SK-N-SH treated with all-trans-retinoic acid at 6 μM for 48 hours (cell line): ENCODE measurements around the gene SHROOM1.

ENCODE experiments used
- ATAC-seq: fragments of 200-7000 bp; cut with Tn5 transposase; 3 replicates; pipeline ENCODE4 v1.9.1; 2020; ENCODE audit warnings: mild to moderate bottlenecking, moderate library complexity
- ARNTL ChIP-seq: fragments of 450-650 bp; formaldehyde crosslinking; IDR thresholded peaks from 2 replicates; pipeline ENCODE4 v1.5.0; 2020; ENCODE audit warnings: low read depth, mild to moderate bottlenecking, moderate library complexity, borderline replicate concordance
- BACH2 ChIP-seq: fragments of 250-450 bp; sonication (Bioruptor Pico); IDR thresholded peaks from 2 replicates; pipeline ENCODE4 v1.9.0; 2021; ENCODE audit warnings: mild to moderate bottlenecking, borderline replicate concordance
- CREB5 ChIP-seq: fragments of 250-450 bp; sonication (Bioruptor Pico); IDR thresholded peaks from 2 replicates; pipeline ENCODE4 v1.5.1; 2020; ENCODE audit warnings: low read depth, mild to moderate bottlenecking, moderate library complexity
- CSDC2 ChIP-seq: fragments of 250-450 bp; sonication (Bioruptor Pico); IDR thresholded peaks from 2 replicates; pipeline ENCODE4 v1.5.0; 2020; ENCODE audit warnings: mild to moderate bottlenecking, moderate library complexity
- ESRRG ChIP-seq: fragments of 250-450 bp; sonication (Bioruptor Pico); IDR thresholded peaks from 2 replicates; pipeline ENCODE4 v1.6.1; 2021; ENCODE audit warnings: mild to moderate bottlenecking
- GLIS3 ChIP-seq: fragments of 250-450 bp; sonication (Bioruptor Pico); IDR thresholded peaks from 2 replicates; pipeline ENCODE4 v1.5.0; 2020; ENCODE audit warnings: mild to moderate bottlenecking, moderate library complexity
- ISL1 ChIP-seq: fragments of 250-450 bp; sonication (Bioruptor Pico); IDR thresholded peaks from 2 replicates; pipeline ENCODE4 v2.1.2; 2022; ENCODE audit warnings: mild to moderate bottlenecking, moderate library complexity
- OSR1 ChIP-seq: fragments of 250-450 bp; sonication (Bioruptor Pico); IDR thresholded peaks from 2 replicates; pipeline ENCODE4 v1.8.0; 2022; ENCODE audit warnings: moderate library complexity, mild to moderate bottlenecking, inconsistent platforms
- PPARA ChIP-seq: fragments of 250-450 bp; sonication (Bioruptor Pico); IDR thresholded peaks from 2 replicates; pipeline ENCODE4 v1.5.0; 2020; ENCODE audit warnings: mild to moderate bottlenecking, borderline replicate concordance
- RARB ChIP-seq: fragments of 250-450 bp; sonication (Bioruptor Pico); IDR thresholded peaks from 2 replicates; pipeline ENCODE4 v1.8.0; 2021; ENCODE audit warnings: mild to moderate bottlenecking, moderate library complexity
- SNAI2 ChIP-seq: fragments of 250-450 bp; sonication (Bioruptor Pico); IDR thresholded peaks from 2 replicates; pipeline ENCODE4 v1.5.0; 2020; ENCODE audit warnings: mild to moderate bottlenecking, moderate library complexity
- TCF4 ChIP-seq: fragments of 250-450 bp; sonication (Bioruptor Pico); IDR thresholded peaks from 2 replicates; pipeline ENCODE4 v1.8.0; 2021; ENCODE audit warnings: mild to moderate bottlenecking, moderate library complexity, borderline replicate concordance
- TOX ChIP-seq: fragments of 250-450 bp; sonication (Bioruptor Pico); IDR thresholded peaks from 2 replicates; pipeline ENCODE4 v1.8.0; 2021; ENCODE audit warnings: mild to moderate bottlenecking, moderate library complexity, borderline replicate concordance
- ZC3H10 ChIP-seq: fragments of 250-450 bp; sonication (Bioruptor Pico); IDR thresholded peaks from 2 replicates; pipeline ENCODE4 v1.5.1; 2021; ENCODE audit warnings: mild to moderate bottlenecking, moderate library complexity
- ZFP3 ChIP-seq: fragments of 250-450 bp; sonication (Bioruptor Pico); IDR thresholded peaks from 2 replicates; pipeline ENCODE4 v1.5.0; 2020; ENCODE audit warnings: mild to moderate bottlenecking, moderate library complexity
- ZNF70 ChIP-seq: fragments of 450-650 bp; formaldehyde crosslinking; IDR thresholded peaks from 2 replicates; pipeline ENCODE4 v1.5.0; 2020; ENCODE audit warnings: mild to moderate bottlenecking, moderate library complexity
- TF ChIP-seq, protein P1 (sequence below): fragments of 250-450 bp; sonication (Bioruptor Pico); IDR thresholded peaks from 2 replicates; pipeline ENCODE4 v1.5.1; 2021; ENCODE audit warnings: mild to moderate bottlenecking, moderate library complexity
- TF ChIP-seq, protein P2 (sequence below): fragments of 250-450 bp; sonication (Bioruptor Pico); IDR thresholded peaks from 2 replicates; pipeline ENCODE4 v1.8.0; 2020; ENCODE audit warnings: mild to moderate bottlenecking, moderate library complexity, borderline replicate concordance
- TF ChIP-seq, protein P3 (sequence below): fragments of 250-450 bp; sonication (Bioruptor Pico); IDR thresholded peaks from 2 replicates; pipeline ENCODE4 v1.5.0; 2020; ENCODE audit warnings: mild to moderate bottlenecking, moderate library complexity
- TF ChIP-seq, protein P4 (sequence below): fragments of 250-450 bp; sonication (Bioruptor Pico); IDR thresholded peaks from 2 replicates; pipeline ENCODE4 v1.8.0; 2021; ENCODE audit warnings: low read depth, mild to moderate bottlenecking, moderate library complexity, borderline replicate concordance

SHROOM1 gene

DNA sequence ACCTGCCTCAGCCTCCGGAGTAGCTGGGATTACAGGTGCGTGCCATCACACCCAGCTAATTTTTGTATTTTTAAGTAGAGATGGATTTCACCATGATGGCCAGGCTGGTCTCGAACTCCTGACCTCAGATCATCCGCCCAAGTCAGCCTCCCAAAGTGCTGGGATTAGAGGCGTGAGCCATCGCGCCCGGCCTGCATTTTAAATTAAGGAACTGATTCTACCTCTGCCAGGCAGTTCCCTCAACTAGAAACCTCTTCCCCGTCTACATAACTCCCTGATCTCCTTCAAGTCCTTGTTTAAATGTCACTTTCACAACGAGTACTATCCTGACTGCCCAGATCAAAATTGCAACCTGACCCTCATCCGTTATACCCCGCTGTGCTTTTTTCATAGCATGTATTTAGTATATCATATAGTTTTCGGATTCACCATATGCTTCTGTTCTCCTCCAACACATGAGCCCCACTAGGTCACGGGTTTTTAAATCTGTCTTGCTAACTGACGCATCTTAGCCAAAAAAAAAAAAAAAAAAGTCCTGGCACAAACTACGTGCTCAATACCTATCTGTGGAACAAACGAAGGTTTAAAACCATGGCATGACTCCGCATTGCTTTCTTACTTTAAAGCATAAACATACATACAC lies 18.2 kb downstream of the SHROOM1 start:
- TF ChIP-seq, protein P1, sequence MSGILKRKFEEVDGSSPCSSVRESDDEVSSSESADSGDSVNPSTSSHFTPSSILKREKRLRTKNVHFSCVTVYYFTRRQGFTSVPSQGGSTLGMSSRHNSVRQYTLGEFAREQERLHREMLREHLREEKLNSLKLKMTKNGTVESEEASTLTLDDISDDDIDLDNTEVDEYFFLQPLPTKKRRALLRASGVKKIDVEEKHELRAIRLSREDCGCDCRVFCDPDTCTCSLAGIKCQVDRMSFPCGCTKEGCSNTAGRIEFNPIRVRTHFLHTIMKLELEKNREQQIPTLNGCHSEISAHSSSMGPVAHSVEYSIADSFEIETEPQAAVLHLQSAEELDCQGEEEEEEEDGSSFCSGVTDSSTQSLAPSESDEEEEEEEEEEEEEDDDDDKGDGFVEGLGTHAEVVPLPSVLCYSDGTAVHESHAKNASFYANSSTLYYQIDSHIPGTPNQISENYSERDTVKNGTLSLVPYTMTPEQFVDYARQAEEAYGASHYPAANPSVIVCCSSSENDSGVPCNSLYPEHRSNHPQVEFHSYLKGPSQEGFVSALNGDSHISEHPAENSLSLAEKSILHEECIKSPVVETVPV (CRISPR knock-in tag): no peak
- TF ChIP-seq PPARA (no peak), ZNF70 (CRISPR knock-in tag) (no peak), ISL1 (no peak), RARB (CRISPR knock-in tag) (no peak), ESRRG (no peak), ZFP3 (no peak), GLIS3 (no peak), ARNTL (CRISPR knock-in tag) (no peak), SNAI2 (CRISPR knock-in tag) (no peak), CREB5 (CRISPR knock-in tag) (no peak), CSDC2 (CRISPR knock-in tag) (no peak)
- TF ChIP-seq, protein P2, sequence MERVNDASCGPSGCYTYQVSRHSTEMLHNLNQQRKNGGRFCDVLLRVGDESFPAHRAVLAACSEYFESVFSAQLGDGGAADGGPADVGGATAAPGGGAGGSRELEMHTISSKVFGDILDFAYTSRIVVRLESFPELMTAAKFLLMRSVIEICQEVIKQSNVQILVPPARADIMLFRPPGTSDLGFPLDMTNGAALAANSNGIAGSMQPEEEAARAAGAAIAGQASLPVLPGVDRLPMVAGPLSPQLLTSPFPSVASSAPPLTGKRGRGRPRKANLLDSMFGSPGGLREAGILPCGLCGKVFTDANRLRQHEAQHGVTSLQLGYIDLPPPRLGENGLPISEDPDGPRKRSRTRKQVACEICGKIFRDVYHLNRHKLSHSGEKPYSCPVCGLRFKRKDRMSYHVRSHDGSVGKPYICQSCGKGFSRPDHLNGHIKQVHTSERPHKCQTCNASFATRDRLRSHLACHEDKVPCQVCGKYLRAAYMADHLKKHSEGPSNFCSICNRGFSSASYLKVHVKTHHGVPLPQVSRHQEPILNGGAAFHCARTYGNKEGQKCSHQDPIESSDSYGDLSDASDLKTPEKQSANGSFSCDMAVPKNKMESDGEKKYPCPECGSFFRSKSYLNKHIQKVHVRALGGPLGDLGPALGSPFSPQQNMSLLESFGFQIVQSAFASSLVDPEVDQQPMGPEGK (CRISPR knock-in tag): no peak
- TF ChIP-seq, all 23 proteins: peak for 0
- no peak for ATAC-seq

DNA sequence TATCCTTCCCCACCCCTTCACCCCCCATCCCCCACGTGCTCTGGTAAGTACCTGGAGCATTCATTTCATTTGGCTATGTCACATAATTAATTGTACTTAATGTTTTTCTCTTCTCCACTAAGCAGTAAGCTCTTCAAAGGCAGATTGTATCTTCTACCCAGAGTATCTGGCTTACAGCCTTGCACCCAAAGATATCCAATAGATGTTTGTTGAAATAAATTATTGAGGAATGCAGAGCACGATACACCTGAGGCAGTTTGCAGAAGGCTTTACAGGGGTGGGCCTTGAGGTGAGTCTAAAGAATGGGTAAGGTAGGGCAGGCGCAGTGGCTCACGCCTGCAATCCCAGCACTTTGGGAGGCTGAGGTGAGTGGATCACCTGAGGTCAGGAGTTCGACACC lies 19.8 kb downstream of the SHROOM1 start:
- no peak for ATAC-seq
- TF ChIP-seq ISL1: no peak
- TF ChIP-seq, all 23 proteins: peak for 0

GRCh38 chr5:132808866-132809265 lies 21.6 kb downstream of the SHROOM1 start:
- ATAC-seq: no peak
- TF ChIP-seq ISL1 (no peak), ZNF70 (CRISPR knock-in tag) (no peak), ZFP3 (no peak), ZC3H10 (CRISPR knock-in tag) (no peak), ARNTL (CRISPR knock-in tag) (no peak), CREB5 (CRISPR knock-in tag) (no peak), PPARA (no peak), TOX (no peak), SNAI2 (CRISPR knock-in tag) (no peak), TCF4 (CRISPR knock-in tag) (no peak), BACH2 (no peak), GLIS3 (no peak), CSDC2 (CRISPR knock-in tag) (no peak), OSR1 (CRISPR knock-in tag) (no peak), ESRRG (no peak)
- TF ChIP-seq, protein P3, sequence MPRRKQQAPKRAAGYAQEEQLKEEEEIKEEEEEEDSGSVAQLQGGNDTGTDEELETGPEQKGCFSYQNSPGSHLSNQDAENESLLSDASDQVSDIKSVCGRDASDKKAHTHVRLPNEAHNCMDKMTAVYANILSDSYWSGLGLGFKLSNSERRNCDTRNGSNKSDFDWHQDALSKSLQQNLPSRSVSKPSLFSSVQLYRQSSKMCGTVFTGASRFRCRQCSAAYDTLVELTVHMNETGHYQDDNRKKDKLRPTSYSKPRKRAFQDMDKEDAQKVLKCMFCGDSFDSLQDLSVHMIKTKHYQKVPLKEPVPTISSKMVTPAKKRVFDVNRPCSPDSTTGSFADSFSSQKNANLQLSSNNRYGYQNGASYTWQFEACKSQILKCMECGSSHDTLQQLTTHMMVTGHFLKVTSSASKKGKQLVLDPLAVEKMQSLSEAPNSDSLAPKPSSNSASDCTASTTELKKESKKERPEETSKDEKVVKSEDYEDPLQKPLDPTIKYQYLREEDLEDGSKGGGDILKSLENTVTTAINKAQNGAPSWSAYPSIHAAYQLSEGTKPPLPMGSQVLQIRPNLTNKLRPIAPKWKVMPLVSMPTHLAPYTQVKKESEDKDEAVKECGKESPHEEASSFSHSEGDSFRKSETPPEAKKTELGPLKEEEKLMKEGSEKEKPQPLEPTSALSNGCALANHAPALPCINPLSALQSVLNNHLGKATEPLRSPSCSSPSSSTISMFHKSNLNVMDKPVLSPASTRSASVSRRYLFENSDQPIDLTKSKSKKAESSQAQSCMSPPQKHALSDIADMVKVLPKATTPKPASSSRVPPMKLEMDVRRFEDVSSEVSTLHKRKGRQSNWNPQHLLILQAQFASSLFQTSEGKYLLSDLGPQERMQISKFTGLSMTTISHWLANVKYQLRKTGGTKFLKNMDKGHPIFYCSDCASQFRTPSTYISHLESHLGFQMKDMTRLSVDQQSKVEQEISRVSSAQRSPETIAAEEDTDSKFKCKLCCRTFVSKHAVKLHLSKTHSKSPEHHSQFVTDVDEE: no peak
- TF ChIP-seq, protein P2 (CRISPR knock-in tag): no peak
- TF ChIP-seq, protein P1 (CRISPR knock-in tag): no peak
- TF ChIP-seq, protein P4, sequence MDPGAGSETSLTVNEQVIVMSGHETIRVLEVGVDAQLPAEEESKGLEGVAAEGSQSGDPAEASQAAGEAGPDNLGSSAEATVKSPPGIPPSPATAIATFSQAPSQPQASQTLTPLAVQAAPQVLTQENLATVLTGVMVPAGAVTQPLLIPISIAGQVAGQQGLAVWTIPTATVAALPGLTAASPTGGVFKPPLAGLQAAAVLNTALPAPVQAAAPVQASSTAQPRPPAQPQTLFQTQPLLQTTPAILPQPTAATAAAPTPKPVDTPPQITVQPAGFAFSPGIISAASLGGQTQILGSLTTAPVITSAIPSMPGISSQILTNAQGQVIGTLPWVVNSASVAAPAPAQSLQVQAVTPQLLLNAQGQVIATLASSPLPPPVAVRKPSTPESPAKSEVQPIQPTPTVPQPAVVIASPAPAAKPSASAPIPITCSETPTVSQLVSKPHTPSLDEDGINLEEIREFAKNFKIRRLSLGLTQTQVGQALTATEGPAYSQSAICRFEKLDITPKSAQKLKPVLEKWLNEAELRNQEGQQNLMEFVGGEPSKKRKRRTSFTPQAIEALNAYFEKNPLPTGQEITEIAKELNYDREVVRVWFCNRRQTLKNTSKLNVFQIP (CRISPR knock-in tag): no peak
